Measurements from ENCODE around the gene ARHGAP15.
A peak's percentile ranks its signal among the peaks of the same experiment; 100 is the strongest.

DNA sequence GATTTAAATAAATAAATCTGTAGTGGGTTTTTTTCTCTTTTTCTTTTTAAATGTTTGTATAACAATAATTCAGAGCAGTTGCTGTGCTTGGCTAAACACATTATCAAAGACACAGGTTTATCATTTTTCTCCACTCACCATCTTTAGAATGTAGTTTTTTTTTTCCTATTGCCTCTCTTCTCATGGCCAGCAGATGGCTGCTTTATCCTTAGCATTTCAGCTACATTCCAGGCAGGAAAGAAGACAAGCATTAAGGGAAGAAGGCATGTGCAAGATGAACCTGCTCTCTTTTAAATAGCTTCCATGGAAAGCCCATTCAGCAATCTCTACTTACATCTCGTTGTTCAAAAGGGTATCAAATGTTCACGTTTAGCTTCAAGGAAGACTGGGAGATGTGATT, 42.6 kb downstream of the ARHGAP15 start:
- TF ChIP-seq POLR2A (IDR thresholded peaks at IDR 0.05) = no peak
- TF ChIP-seq, protein P1, sequence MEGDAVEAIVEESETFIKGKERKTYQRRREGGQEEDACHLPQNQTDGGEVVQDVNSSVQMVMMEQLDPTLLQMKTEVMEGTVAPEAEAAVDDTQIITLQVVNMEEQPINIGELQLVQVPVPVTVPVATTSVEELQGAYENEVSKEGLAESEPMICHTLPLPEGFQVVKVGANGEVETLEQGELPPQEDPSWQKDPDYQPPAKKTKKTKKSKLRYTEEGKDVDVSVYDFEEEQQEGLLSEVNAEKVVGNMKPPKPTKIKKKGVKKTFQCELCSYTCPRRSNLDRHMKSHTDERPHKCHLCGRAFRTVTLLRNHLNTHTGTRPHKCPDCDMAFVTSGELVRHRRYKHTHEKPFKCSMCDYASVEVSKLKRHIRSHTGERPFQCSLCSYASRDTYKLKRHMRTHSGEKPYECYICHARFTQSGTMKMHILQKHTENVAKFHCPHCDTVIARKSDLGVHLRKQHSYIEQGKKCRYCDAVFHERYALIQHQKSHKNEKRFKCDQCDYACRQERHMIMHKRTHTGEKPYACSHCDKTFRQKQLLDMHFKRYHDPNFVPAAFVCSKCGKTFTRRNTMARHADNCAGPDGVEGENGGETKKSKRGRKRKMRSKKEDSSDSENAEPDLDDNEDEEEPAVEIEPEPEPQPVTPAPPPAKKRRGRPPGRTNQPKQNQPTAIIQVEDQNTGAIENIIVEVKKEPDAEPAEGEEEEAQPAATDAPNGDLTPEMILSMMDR (IDR thresholded peaks at IDR 0.05) = peak in 1 of 3 experiments; percentile 30
